K562 (cell line): ENCODE results near the gene HARS2. TPM values are rescaled to one million over a fixed set of nuclear protein-coding genes. Genes with fewer than 3 reads are reported as not detected.

Experiments used
- AFF4 ChIP-seq: sonication (generic); formaldehyde crosslinking; IDR thresholded peaks from 2 replicates; pipeline ENCODE4 v1.8.0; 2023; ENCODE audit warnings: mild to moderate bottlenecking, missing genetic modification reagents
- ATF1 ChIP-seq, 2 experiments: fragments of 450-650 bp in 1 of 2; IDR thresholded peaks; 2 replicates each; pipeline ENCODE4 v1.6.1; 2016; ENCODE audit warnings: missing compliant biosample characterization in 1 of 2, missing genetic modification characterization in 1 of 2
- ATF4 ChIP-seq: fragments of 450-650 bp; formaldehyde crosslinking; IDR thresholded peaks from 2 replicates; pipeline ENCODE4 v1.4.0; 2022; ENCODE audit warnings: mild to moderate bottlenecking, moderate library complexity
- CEBPB ChIP-seq: fragments of 450-650 bp; IDR thresholded peaks from 2 replicates; pipeline ENCODE4 v1.6.1; 2016; ENCODE audit warnings: missing genetic modification characterization, missing compliant biosample characterization
- HCFC1 ChIP-seq: IDR thresholded peaks from 2 replicates; pipeline ENCODE4 v1.6.1; 2012; ENCODE audit warnings: low read depth, low read length, improper control_type of control experiment
- HMBOX1 ChIP-seq: sonication (generic); IDR thresholded peaks from 2 replicates; pipeline ENCODE4 v1.6.1; 2016
- HMG20B ChIP-seq: fragments of 250-450 bp; sonication (Bioruptor Pico); IDR thresholded peaks from 2 replicates; pipeline ENCODE4 v1.5.0; 2021; ENCODE audit warnings: mild to moderate bottlenecking
- KLF1 ChIP-seq: fragments of 450-650 bp; IDR thresholded peaks from 2 replicates; pipeline ENCODE4 v1.6.1; 2016; ENCODE audit warnings: missing genetic modification characterization, missing compliant biosample characterization
- MAZ ChIP-seq, 2 experiments: fragments of 450-650 bp in 1 of 2; sonication (generic) in 1 of 2; formaldehyde crosslinking; IDR thresholded peaks in 1 of 2; conservative IDR thresholded peaks in 1 of 2; 2 replicates each; pipeline versions ENCODE4 v1.4.0 to v1.5.0; 2020; ENCODE audit warnings: mild to moderate bottlenecking in 1 of 2, missing genetic modification reagents in 1 of 2
- NR2C2 ChIP-seq, 2 experiments: fragments of 200-800 bp in 1 of 2; sonication (Bioruptor generic) in 1 of 2; sonication (generic) in 1 of 2; formaldehyde crosslinking in 1 of 2; IDR thresholded peaks; 2 replicates each; pipeline versions ENCODE4 v1.6.1 to v1.8.0; 2016 to 2022; ENCODE audit warnings: mild to moderate bottlenecking in 1 of 2, missing compliant biosample characterization in 1 of 2, missing genetic modification characterization in 1 of 2, missing genetic modification reagents in 1 of 2
- PHF21A ChIP-seq: fragments of 450-650 bp; IDR thresholded peaks from 2 replicates; pipeline ENCODE4 v1.6.1; 2017; ENCODE audit warnings: low read depth, borderline replicate concordance
- RBM25 ChIP-seq: fragments of 200-400 bp; formaldehyde crosslinking; IDR thresholded peaks from 2 replicates; pipeline ENCODE4 v1.6.1; 2018; ENCODE audit warnings: low read length, low read depth, moderate library complexity; ENCODE audit not compliant: severe bottlenecking
- SUPT5H ChIP-seq: fragments of 450-650 bp; IDR thresholded peaks from 2 replicates; pipeline ENCODE4 v1.6.1; 2016
- TRIM25 ChIP-seq: fragments of 450-650 bp; IDR thresholded peaks from 2 replicates; pipeline ENCODE4 v1.7.0; 2016; ENCODE audit warnings: borderline replicate concordance
- ZNF274 ChIP-seq: IDR thresholded peaks from 2 replicates; pipeline ENCODE4 v1.6.1; 2011; ENCODE audit warnings: low read depth, mild to moderate bottlenecking, low read length, moderate library complexity, borderline replicate concordance
- ZNF280A ChIP-seq: fragments of 450-650 bp; IDR thresholded peaks from 2 replicates; pipeline ENCODE4 v1.6.1; 2018; ENCODE audit warnings: mild to moderate bottlenecking, low read depth; ENCODE audit not compliant: partially characterized antibody
- polyA plus RNA-seq, 8 experiments: library from polyadenylated mRNA; depleted of rRNA in 4 of 8; stranded (reverse) in 5 of 8; unstranded in 3 of 8; fragments of >200 nt; fragmentation: Nextera tagmentation in 2 of 8; fragmentation: Illumina TruSeq in 1 of 8; extraction: Ambion mirVana in 2 of 8; extraction: Trizol in 1 of 8; gene quantifications; 2 replicates each; pipeline versions ENCODE4 v1.2.1 to v1.2.3, GENCODE V29; 2011 to 2014; ENCODE audit warnings: inconsistent platforms in 1 of 8, missing spikeins in 1 of 8
- total RNA-seq, 7 experiments: library from RNA; depleted of rRNA in 6 of 7; stranded (reverse); fragments of >200 nt in 6 of 7; fragmentation: Illumina TruSeq in 2 of 7; extraction: Trizol in 2 of 7; gene quantifications; 2 replicates each; pipeline versions ENCODE4 v1.2.1 to v1.2.3, GENCODE V29; 2011 to 2021; ENCODE audit warnings: low replicate concordance in 1 of 7

The HARS2 gene
- total and polyA plus RNA-seq, 9 of the 15 experiments (the other 6 are each of a cell fraction or from before 2014, with no cell fraction given), result 8.5 to 41.6 (median 27.1) TPM

GRCh38 chr5:140690941-140691924 is at the start of gene HARS2, which contains the start of gene HARS1 (continued):
- TF ChIP-seq NR2C2 (CRISPR knock-in tag; IDR thresholded peaks at IDR 0.05) (peak; percentile 35; the same call in 1 of the 2 replicates), NR2C2 (tag; IDR thresholded peaks at IDR 0.05) (peak; percentile 94), ATF1 (CRISPR knock-in tag; IDR thresholded peaks at IDR 0.05) (no peak), ATF1 (tag; IDR thresholded peaks at IDR 0.05) (peak; percentile 71), PHF21A (no peak), CEBPB (tag) (no peak), HMG20B (no peak), ZNF280A (no peak), ATF4 (CRISPR knock-in tag) (no peak), AFF4 (CRISPR knock-in tag) (no peak), SUPT5H (peak; percentile 98), RBM25 (no peak), TRIM25 (no peak; the same call in 1 of the 2 replicates), HCFC1 (peak; percentile 82), HMBOX1 (peak; percentile 61; the same call in 1 of the 2 replicates), ZNF274 (no peak), MAZ (CRISPR knock-in tag; conservative IDR thresholded peaks at IDR 0.05 in 1 of 2, IDR thresholded peaks at IDR 0.05 in 1 of 2) (peak; percentile 65 to 68; a peak in 3 of 4 replicates), KLF1 (tag) (0 out of 2 replicates have a peak, but pooled peaks have one; percentile 56)
